Measurements from ENCODE around the gene UBA6.
"Not testable (repeated sequence)": the region's sequence is repeated elsewhere in the genome, so short reads cannot be mapped to it uniquely, and the experiment has no call there.

UBA6 gene

DNA sequence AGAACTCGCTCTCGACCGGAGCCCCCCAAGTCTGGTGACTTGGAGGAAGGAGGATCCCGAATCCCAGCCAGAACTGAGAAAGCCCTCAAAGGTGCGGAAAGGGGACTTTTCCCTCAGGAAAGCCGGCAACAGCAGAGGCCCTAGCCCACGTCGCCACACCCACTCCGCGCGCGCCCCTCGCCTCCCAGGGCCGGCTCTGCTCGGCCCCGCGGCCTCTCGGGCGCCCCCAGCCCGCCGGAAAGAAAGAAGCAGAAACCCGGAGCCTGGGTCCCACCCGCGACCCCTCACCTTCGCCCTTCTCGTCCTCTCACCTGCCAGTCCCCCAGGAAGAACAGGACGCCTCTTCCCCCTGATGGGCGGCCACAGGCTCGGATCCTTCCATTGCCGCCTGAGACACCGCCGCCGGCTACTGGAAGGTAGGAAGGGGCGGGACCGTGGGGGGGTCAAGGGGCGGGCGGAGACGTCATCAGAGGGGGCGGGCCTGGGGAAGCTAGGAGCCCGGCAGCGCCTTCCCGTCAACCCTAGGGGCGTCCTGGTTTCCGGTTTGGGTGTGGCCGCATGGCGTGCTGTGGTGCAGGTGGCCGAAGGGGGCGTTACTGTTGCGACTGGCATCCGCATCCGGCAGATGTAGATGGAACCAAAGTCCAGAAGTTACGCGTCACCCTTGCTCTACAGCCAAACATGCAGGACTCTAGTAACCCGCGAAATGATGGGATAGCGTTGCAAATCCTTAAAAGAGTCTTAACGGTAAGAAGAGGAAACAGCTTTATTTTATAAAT lies at the start of gene UBA6:
Gene UBA6 (minus strand): TSS at position 418 of the 779 bp plus-strand sequence. CDS start 36 bp downstream, at position 382.
- DNase-seq = peak; percentile 94 to 96

DNA sequence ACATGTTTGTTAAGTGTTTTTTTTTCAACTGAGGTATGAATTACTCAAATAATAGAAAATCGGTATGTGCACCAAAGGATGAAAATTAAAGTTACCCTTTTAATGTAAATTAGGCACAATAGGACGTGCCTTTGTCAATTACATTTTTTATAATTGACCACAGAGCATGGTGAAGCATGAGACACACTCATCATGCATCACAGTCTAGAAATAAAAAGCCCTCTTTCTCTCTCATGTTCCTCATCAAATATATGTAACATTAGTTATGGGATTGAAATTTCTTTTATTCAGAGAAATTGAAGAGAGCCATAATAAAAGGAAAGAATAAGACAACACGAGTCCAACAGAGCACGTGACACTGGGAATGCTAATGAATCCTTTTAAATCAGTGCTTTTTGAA lies 49.7 kb upstream of the UBA6 start:
- DNase-seq = no peak

DNA sequence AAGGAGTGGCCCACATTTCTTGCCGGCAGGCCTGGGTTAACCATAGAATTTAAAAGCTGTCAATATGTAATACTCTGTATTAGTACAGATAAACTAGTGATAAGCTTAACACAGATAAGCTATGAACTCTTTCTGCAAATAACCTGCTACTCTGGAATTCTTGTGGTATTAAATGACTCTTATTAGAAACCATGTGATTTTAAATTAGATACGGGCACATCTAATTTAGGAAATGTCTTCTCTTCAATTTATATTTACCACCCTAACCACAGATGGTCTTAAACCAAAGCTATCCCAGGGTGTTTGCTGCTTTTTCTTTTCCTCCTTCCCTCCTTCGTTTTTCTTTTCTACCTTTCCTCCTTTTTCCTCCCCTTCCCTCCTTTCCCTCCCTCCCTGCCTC lies 48.3 kb upstream of the UBA6 start:
- DNase-seq = no peak

DNA sequence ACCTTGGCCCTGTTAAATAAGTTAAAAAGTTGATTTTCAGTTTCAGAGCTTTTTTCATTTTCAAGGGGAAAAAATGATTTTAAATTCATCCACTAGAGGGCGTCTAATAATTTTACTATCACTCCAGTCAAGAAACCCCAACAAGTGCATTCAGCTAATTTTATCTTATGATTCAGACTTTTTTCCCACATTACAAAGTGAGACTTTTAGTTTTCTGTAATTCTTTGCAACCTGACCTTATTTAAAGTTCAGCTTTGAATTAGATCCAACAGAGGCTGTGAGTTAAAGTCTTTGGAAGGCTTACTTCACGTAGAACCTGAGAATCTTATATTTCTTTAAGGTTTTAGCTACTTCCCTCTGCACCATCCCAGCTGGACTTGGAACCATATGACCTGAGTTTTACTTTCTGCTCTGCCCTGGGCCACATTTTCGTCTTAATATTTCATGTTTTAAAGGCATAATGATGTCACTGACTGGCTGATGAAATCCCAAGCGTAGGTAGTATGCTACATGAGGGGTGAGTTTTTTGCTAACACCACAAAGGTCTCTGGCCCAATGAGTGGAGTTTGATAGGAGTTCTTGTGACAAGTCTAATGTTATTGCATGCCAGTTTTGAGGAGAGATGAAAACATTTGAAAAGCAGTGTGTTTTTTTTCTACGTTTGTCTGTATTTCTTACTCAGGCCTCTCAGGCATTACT lies 46.0 kb upstream of the UBA6 start:
- DNase-seq = no peak

DNA sequence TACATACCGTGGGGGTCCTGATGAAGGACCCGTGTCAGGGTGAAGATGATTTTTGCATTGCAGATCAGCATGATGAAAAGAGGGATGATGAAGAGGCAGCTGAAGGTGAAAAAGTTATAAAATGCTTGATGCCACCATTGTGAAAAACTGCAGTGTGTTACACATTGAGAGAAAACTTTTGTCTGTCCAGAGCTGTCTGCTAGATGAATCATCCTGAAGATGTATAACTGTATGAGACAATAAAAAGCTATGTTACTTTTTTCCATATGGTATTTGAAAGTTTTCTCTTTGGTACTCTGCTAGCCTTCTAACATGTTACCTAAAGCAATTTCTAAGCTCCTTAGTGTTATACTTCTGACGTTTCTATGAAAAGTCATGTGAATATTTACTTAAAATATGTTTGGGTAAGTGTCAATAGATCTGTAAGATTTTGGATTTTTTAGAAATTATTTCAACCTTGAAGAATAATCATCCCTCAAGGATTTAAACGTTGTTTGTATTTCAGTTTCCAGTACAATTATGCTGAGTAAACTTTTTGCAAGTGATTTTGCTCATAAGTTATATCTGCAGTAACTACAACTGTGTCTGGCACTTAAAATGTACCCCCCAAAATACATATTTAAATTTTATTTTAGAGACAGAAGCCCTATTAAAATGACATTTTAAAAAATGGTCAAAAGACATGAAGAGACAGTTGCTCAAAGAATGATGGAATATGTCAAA lies 43.8 kb upstream of the UBA6 start:
- no peak for DNase-seq

DNA sequence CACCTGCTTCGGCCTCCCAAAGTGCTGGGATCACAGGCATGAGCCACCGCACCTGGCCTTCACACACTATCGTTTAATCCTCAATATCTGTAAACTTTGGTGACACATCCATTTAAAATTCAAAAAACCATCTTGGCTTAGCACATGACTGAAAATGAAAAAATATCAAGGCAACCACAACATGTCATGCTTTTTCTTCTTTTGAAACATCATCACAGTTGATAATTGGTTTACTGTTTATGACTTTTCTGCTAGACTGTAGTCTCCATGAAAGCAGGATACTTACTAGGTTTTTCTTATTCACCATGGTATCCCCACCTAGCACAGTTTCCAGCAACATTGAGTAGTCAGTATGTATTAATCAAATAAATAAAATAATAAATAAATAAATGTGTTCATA lies 42.2 kb upstream of the UBA6 start:
- DNase-seq = no peak

DNA sequence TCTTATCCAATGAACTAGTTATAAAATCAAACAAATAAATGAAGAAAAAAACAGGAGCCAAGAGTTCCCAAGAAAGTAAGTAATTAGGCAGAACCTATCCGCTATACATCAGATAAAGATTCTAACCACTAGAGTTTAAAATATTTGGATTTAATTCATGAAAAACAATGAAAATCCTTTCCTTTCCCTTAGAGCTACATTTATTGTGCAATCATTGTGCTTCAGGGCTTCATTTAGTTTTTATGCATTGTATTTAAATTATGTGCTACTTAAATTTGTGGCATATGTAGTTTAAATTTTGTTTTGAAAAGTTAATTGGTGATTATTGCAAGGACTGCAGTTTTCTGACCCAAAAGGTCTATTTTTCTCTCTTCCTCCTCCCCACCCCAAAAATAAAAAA lies 35.3 kb upstream of the UBA6 start:
- DNase-seq = no peak

DNA sequence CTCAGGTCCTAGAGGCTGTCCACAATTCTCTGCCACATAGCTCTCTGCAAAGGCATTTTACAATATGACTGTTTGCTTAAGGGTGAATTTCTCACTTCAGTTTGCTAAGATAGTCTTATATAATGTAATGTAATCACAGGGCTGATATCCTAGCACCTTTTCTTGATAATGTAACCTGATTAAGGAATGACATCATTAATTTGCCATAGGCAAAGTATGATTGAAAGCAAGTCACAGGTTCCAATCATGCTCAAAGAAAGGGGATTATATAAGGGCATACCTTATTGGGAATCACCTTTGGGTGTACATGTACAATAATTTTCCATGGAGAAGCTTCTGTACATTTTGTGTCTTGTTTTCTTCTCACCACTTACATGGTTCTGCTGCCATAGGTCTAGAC lies 34.4 kb upstream of the UBA6 start:
- DNase-seq = no peak

DNA sequence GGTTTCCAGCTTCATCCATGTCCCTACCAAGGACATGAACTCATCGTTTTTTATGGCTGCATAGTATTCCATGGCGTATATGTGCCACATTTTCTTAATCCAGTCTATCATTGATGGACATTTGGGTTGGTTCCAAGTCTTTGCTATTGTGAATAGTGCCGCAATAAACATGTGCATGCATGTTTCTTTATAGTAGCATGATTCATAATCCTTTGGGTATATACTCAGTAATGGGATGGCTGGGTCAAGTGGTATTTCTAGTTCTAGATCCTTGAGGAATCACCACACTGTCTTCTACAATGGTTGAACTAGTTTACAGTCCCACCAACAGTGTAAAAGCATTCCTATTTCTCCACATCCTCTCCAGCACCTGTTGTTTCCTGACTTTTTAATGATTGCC lies 29.6 kb upstream of the UBA6 start:
- DNase-seq = not testable (repeated sequence)

DNA sequence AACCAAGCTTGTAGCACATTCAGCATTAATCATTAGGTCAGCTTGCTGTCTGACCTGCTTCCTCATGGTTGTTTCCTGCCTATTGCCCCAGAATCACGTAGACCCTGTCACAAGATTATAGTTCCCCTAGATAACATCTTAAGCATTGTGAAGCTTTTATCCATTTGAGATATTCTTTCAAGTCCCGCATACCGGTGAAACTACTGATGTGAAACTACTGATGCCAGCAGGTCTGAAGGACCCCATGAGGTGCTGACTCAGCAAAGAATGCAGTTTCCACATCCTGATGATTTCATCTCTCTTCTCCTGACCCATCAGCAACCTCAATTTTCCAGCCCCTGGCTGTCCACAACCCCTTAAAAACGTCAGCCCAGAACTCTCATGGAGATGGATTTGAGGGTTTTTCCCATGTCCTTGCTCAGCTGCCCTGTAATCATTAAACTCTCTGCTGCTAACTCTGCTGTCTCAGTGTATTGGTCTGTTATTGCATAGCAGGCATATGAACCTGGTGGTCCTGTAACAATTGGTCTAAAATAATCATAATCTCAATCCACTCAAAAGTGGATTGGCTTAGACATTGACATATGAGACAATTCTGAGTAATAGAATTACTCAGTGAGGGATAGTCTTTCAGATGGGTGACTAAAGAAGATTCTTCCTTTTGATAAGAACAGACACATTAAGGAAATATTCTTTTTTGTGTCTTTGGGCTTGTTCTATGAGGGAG lies 26.3 kb upstream of the UBA6 start:
- no peak for DNase-seq

DNA sequence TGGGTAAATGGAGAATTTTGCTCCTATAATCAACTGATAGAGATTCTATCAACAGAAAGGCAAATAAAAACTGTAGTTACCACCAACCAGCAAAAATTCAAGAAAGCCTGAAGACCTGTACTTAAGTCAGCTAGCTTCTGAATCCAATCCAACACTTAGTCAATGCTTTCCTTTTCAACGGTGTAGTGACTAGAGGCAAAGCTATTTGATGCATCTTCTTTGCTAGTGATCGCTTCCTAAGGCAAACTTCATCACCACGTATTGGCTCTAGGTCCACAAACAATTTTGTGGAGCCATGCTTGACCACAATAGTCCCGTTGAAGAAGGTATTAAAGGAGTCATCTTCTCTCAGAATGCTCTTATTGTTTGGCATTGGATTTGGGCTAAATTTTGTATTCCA lies 25.0 kb upstream of the UBA6 start:
- no peak for DNase-seq

DNA sequence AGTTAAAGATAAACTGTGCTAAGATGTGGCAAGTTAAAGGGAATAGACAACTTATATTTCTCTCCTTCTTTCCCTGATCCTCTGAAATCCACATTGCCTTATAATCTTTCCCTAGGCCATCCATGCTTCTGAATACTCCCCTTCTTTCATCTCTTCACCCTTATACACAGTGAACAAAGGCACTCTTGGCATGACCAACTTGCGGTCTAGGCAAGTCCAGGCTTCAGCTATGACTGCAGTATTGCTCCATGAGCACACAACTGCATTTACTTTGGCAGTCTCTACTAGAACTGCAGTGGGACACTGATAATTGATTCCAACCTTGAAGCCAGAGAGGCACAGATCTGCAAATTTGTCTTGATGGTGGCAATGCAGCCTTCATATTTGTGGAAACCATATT lies 24.2 kb upstream of the UBA6 start:
- DNase-seq = no peak

DNA sequence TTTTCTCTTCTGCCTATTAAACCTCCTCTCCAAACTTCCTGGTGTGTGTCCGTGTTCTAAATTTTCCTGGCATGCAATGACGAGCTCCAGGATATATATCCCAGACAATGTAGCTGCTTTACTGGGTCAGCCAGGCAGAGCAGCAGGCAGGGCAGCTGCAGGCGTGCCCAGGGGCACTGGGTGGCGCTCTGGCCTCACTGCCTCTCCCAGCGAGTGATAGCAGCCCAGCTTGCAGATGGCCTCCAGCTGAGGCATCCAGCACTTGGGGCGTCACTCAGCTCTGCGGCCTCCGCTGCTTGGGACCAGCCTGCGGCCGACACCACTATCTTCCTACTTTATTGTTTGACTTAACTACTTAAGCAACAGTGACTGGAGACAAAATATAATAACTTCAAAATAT lies 23.0 kb upstream of the UBA6 start:
- DNase-seq = no peak

DNA sequence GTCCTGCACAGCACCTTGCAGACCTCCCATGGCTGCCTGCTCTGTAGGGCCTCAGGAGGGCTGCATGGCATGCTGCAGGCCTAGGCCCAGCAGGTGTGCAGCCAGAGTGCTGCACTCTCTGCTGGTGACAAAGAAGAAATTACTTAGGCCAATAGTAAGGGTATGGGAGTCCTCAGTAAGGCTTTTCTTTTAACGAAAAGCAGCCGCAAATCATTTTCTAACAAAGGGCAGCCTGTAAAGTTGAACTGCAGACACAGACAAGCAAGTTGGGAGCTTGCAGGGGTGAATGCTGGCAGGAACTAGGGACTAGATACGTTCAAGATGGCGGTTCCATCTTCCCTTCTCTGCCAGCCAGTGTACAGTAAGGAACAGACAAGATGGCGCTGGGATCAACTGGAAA lies 22.4 kb upstream of the UBA6 start:
- DNase-seq = no peak

DNA sequence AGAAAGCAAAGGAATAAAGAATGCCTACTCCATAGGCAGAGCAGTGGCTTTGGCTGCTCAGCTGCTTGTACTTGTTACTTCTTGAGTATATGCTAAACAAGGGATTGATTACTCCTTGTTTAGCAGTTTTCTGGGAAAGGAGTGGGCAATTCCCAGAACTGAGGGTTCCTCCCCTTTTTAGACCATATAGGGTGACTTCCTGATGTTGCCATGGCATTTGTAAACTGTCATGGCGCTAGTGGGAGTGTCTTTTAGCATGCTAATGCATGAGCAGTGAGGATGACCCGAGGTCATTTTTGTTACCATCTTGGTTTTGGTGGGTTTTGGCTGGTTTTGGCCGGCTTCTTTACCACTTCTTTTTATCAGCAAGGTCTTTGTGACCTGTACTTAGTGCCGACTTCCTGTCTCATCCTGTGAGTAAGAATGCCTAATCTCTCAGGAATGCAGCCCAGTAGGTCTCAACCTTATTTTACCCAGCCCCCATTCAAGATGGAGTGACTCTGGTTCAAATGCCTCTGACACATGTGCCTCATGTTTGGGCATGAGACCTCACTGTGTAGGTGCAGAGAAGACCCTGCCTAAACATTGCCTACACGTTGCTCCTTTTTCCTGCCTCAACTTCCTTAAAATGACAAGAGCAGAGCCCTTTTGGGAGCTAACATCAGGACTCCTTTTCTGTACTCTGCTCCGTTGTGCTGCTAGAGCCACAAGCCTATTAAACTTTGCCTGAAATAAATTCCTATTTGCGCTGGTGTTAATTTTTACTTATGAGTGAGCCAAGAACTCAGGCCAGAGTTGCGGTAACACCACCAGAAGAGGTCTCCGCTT lies 21.0 kb upstream of the UBA6 start:
- no peak for DNase-seq

DNA sequence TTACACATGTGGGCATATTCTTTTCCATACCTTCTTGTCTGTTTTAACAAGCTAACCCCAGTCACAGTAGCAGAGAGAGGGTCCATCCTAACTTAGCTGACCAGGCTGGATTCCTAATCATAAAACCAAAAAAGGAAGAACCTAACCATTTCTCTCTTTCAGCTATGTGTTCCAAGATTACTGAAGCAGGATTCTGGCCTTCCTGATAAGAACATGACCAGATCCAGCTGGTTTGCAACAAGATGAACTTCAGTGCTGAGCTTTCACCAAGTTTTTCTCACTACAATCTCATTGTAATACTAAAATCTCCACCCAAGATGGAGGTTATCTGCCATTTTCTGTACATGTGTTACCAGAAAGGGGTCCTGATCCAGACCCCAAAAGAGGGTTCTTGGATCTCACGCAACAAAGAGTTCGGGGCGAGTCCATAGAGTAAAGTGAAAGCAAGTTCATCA lies 20.4 kb upstream of the UBA6 start:
- no peak for DNase-seq

DNA sequence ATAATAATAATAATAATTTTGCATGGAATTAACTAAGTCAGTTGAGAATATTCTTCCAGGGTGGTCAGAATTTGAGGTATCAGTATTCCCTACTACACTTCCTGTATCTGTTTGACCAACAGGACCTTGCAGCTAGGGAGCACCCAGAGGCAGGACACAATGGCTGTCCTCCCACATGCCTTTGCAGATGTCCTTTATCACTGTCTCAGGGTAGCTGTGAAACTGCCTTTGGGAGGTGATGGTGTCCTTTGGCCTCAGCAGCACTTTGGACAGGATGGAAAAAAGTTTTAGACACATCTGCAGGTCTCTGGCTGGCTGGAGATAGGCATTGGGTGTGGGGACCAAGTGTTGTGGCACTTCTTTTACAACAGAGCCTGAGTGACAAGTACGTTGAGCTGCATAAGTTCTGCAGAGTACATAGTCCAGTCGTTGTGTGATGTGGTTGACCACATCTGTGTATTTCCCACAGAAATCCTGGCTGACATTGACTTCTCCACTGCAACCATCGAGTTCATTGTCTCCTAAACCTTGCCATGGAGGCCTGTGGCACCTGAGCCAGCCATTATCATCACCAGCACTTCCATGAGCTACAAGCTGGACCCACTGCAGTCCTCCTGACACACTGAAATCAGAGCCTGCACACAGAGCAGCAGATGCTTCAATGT lies 19.1 kb upstream of the UBA6 start:
- no peak for DNase-seq

DNA sequence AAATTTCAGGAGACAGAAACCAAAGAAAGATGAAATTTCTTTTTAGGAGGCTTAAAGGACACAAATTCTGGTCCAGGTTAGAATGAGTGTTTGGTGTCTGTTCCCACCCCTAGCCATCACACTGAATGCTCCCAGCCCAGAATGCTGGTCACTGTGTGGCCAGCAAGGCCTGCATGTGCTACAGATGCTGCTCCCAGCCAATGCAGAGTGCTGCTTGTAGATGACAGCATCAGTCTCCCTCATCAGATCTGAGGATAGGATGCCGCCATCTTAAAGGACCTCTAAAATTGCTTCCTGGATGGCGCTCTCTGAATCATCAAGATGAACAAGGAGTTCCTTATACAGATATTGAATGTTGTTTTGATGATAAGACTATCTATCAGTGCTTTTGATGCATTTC lies 17.9 kb upstream of the UBA6 start:
- DNase-seq = no peak

DNA sequence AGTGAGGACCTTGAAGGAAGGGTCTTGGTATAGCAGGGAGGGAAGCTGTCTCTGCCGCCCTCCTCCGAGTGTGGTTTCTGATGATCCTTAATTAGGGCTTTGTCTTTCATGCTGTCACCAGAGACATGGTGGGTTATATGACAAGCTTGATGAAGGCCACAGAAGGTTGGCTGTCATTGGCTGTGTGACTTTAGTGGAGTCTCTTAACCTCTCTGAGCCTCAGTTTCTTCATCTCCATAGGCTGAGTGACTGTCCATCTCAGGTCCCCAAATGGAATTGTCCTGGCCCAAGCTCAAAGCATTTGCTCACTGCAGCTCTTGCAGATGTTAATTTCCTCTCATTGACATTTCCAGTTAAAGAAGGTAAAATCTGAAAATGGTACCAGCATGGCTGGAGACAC lies 16.6 kb upstream of the UBA6 start:
- no peak for DNase-seq

DNA sequence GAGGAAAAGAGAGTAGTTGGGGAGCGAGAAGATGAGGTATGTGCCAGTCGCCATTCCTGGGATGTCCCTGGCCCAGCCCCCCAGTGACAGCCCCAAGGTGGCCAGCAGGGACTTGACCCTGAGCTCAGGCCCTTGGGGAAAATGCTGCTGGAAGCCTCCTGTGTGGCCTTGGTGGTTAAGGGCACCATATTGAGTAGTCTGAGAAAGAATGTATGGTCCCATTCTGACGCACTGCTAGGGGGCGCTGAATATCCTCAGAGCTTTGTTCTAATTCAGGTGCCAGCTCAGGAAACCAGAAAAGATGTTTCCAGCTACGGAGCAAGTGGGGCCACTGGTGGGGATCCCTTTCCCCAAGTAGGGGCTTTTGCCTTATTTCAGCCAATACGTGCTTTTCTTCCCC lies 14.0 kb upstream of the UBA6 start:
- DNase-seq = no peak

DNA sequence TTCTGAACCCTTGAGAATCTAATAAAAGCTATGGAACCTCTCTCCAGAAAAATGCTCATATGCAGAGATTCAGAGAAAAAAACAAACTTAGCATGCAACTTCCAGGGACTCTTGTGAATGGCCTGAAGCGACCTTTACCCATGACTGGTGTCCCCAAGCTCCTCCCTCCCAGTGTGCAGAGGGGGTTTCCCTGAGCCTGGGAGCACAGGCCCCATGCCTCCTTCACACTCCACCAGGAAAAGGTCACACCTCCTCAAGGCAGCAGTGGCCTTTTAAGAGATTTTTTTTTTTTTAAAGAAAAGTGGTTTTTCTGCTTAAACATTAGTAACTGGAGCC lies 13.3 kb upstream of the UBA6 start:
- DNase-seq = no peak
